ENCODE measurements around the gene CDC42EP4. TPM values are rescaled to one million over a fixed set of nuclear protein-coding genes. Genes with fewer than 3 reads are reported as not detected.
A peak's percentile ranks its signal among the peaks of the same experiment; 100 is the strongest.

The CDC42EP4 gene
- polyA plus RNA-seq, 3 donors = 40.0 to 57.3 (median 45.5) TPM

GRCh38 chr17:73308017-73308823, 3.6 kb downstream of the CDC42EP4 start:
- peak in 2 of 11 donors; percentile 73 to 82 for DNase-seq (ENCODE audit: extremely low read depth in 1 of 11, low read depth in 9 of 11, low spot score in 4 of 11)

- no peak for DNase-seq (ENCODE audit: extremely low read depth in 1 of 11, low read depth in 9 of 11, low spot score in 4 of 11)
Observed at GRCh38 chr17:73307130-73307529, 4.7 kb downstream of the CDC42EP4 start.

- no peak for DNase-seq (ENCODE audit: extremely low read depth in 1 of 11, low read depth in 9 of 11, low spot score in 4 of 11)
Observed at GRCh38 chr17:73305845-73306836, 5.7 kb downstream of the CDC42EP4 start.

- DNase-seq (ENCODE audit: extremely low read depth in 1 of 11, low read depth in 9 of 11, low spot score in 4 of 11) = peak in 4 of 11 donors; percentile 56 to 74 (median 62)
Observed at GRCh38 chr17:73304971-73305812, 6.6 kb downstream of the CDC42EP4 start.

GRCh38 chr17:73304438-73304837, 7.4 kb downstream of the CDC42EP4 start:
- no peak for DNase-seq (ENCODE audit: extremely low read depth in 1 of 11, low read depth in 9 of 11, low spot score in 4 of 11)

GRCh38 chr17:73302189-73302588, 9.6 kb downstream of the CDC42EP4 start:
- DNase-seq (ENCODE audit: extremely low read depth in 1 of 11, low read depth in 9 of 11, low spot score in 4 of 11) = no peak

- DNase-seq (ENCODE audit: extremely low read depth in 1 of 11, low read depth in 9 of 11, low spot score in 4 of 11) = no peak
Observed at GRCh38 chr17:73301369-73301768, 10.4 kb downstream of the CDC42EP4 start.

GRCh38 chr17:73300392-73300791, 11.4 kb downstream of the CDC42EP4 start:
- no peak for DNase-seq (ENCODE audit: extremely low read depth in 1 of 11, low read depth in 9 of 11, low spot score in 4 of 11)

- DNase-seq (ENCODE audit: extremely low read depth in 1 of 11, low read depth in 9 of 11, low spot score in 4 of 11) = no peak
Observed at GRCh38 chr17:73297934-73298861, 13.6 kb downstream of the CDC42EP4 start.

- peak in 1 of 11 donors; percentile 75 for DNase-seq (ENCODE audit: extremely low read depth in 1 of 11, low read depth in 9 of 11, low spot score in 4 of 11)
Observed at GRCh38 chr17:73293480-73293911, 18.3 kb downstream of the CDC42EP4 start.

- DNase-seq (ENCODE audit: extremely low read depth in 1 of 11, low read depth in 9 of 11, low spot score in 4 of 11) = no peak
Observed at GRCh38 chr17:73293031-73293430, 18.8 kb downstream of the CDC42EP4 start.

GRCh38 chr17:73292031-73292531, 19.7 kb downstream of the CDC42EP4 start:
- DNase-seq (ENCODE audit: extremely low read depth in 1 of 11, low read depth in 9 of 11, low spot score in 4 of 11) = no peak

- DNase-seq (ENCODE audit: extremely low read depth in 1 of 11, low read depth in 9 of 11, low spot score in 4 of 11) = no peak
Observed at GRCh38 chr17:73291260-73291801, 20.5 kb downstream of the CDC42EP4 start.

GRCh38 chr17:73290399-73291259, 21.2 kb downstream of the CDC42EP4 start:
- no peak for DNase-seq (ENCODE audit: extremely low read depth in 1 of 11, low read depth in 9 of 11, low spot score in 4 of 11)

GRCh38 chr17:73289549-73290254, 22.1 kb downstream of the CDC42EP4 start:
- no peak for DNase-seq (ENCODE audit: extremely low read depth in 1 of 11, low read depth in 9 of 11, low spot score in 4 of 11)

Data from renal cortex interstitium (tissue), 11 donors.